OCI-LY7 (cell line): ENCODE measurements around the gene ITGA5.

Experiments
- CTCF ChIP-seq: fragments of 200-600 bp; sonication (generic); conservative IDR thresholded peaks from 2 replicates; pipeline ENCODE4 v1.5.1; 2014; ENCODE audit warnings: mild to moderate bottlenecking, antibody characterized with exemption, low read length, moderate library complexity, mixed read lengths
- EZH2phosphoT487 ChIP-seq: fragments of 200-600 bp; sonication (generic); IDR thresholded peaks from 2 replicates; pipeline ENCODE4 v1.6.1; 2018; ENCODE audit warnings: low read depth, borderline replicate concordance, mild to moderate bottlenecking, mixed run types, antibody characterized with exemption, low read length, moderate library complexity, mixed read lengths

- TF ChIP-seq CTCF (no peak), EZH2phosphoT487 (no peak)
These were observed 33.6 kb upstream of the ITGA5 start for GRCh38 chr12:54452628-54453027.
